GM20000 (cell line): ENCODE data around the gene BOC.

Source experiments
- DNase-seq: peaks from one replicate; pipeline ENCODE4 v3.0.0; 2012; ENCODE audit warnings: low spot score
- TF ChIP-seq, protein P1 (sequence below): IDR thresholded peaks from 2 replicates; pipeline ENCODE4 v1.5.1; 2012; ENCODE audit warnings: mild to moderate bottlenecking, control low read depth; ENCODE audit errors: extremely low read depth, missing control alignments

Gene BOC

GRCh38 chr3:113273604-113274378, 62.4 kb downstream of the BOC start:
- TF ChIP-seq, protein P1, sequence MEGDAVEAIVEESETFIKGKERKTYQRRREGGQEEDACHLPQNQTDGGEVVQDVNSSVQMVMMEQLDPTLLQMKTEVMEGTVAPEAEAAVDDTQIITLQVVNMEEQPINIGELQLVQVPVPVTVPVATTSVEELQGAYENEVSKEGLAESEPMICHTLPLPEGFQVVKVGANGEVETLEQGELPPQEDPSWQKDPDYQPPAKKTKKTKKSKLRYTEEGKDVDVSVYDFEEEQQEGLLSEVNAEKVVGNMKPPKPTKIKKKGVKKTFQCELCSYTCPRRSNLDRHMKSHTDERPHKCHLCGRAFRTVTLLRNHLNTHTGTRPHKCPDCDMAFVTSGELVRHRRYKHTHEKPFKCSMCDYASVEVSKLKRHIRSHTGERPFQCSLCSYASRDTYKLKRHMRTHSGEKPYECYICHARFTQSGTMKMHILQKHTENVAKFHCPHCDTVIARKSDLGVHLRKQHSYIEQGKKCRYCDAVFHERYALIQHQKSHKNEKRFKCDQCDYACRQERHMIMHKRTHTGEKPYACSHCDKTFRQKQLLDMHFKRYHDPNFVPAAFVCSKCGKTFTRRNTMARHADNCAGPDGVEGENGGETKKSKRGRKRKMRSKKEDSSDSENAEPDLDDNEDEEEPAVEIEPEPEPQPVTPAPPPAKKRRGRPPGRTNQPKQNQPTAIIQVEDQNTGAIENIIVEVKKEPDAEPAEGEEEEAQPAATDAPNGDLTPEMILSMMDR = no peak
- no peak for DNase-seq

DNA sequence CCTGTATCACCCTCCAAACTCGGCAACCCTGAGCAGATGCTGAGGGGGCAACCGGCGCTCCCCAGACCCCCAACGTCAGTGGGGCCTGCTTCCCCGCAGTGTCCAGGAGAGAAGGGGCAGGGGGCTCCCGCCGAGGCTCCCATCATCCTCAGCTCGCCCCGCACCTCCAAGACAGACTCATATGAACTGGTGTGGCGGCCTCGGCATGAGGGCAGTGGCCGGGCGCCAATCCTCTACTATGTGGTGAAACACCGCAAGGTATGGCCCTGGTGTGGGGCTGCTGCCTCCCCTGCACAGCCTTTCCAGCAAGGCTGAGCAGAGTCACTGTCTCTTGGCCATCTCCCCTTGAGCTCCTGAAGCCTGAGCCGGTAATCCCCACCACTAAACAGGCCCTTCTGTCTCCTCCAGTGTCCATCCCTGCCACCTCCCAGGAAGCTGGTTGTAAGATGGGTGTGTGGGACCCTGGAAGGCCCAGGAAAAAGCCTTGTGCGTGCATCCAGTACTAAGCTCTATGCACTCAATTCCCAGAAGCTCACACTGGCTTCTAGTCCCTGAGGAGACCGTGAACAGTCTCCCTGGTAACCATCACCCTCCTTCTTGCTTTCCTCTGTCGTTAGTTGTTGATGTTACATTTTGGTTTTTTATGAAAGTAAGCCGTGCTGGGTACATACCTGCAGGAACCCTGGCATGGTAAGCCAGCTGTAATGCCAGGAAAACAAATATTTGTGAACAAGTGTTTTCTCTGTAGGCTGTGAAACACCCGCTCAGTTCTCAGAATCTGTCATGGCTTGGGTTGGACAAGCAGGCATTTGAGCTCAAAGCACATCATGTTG, 63.3 kb downstream of the BOC start:
- DNase-seq = no peak
- TF ChIP-seq, protein P1 = no peak

DNA sequence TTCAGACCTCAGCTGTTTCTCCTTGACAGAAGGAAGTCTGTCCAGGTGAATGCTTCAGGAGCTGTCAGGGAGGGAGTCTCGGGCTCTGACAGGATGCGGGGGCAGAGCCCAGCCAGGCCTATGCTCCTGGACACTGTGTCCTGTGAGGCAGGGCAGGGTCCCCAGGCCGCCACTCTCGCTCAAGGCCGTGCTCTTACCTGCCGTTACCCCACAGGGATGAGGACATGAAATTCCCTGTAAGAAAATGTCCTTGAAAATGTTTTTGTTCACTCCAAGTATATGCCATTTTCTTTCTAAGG, 63.9 kb downstream of the BOC start:
- TF ChIP-seq, protein P1 = no peak

DNA sequence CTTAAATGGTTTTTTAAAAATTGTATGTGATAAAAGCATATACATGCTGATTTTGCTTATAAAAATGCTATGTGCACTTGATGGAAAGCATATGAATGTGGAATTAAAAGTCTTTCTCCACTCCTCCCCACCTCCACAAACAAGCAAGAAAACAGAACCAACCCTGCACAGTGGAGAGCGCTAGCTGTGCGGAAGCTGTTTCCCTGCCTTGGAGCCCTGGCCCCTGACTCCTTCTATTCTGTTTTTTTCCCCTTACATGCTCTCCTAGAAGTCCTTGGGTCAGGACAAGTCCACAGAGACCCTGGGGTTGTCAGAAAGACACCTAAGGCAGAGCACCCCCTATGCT, 64.2 kb downstream of the BOC start:
- DNase-seq = no peak
- TF ChIP-seq, protein P1 = no peak

More for the DNA sequence above, 63.9 kb downstream of the BOC start:
- DNase-seq = no peak

DNA sequence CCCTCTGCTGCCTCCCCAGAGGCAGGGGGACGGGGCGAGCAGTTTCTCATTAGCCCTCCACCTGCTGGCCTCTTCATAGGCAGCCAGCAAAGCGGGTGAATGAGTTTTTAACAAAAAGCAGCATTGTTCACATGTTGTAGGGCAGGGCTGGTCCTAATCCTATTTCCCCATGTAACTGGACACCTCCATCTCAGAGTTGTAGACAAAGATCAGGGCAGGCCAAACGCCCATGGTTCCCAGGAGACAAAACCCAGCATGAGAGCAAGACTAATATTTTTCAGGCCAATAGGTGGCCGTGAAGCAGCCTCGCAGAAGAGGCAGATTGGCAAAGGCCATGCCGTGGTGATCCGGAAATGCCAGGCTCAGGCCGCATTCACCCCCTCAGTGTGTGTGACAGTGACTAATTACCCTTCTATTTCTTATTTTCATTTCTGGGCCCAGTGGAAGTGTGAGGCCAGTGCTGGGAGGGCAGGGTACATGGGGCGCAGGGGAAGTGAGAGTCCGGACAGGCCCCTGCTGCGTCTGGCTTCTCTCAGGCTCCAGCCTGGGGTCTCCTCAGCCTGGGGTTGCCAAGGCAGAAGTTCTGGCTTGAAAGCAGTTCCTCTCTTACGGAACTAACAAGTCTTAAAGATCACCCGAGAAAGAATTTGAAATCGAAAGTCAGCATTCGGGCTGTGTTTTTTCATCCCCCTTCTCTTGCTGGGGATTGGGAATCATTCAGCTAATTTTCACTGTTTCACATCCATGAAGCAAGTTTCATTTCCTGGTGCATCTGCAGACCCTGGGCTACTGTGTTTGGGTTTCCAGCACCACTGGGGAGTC, 64.8 kb downstream of the BOC start:
- TF ChIP-seq, protein P1 = no peak
- DNase-seq = peak; percentile 65

- no peak for DNase-seq
- TF ChIP-seq, protein P1 = no peak
Observed at GRCh38 chr3:113276751-113277080, 65.4 kb downstream of the BOC start.

DNA sequence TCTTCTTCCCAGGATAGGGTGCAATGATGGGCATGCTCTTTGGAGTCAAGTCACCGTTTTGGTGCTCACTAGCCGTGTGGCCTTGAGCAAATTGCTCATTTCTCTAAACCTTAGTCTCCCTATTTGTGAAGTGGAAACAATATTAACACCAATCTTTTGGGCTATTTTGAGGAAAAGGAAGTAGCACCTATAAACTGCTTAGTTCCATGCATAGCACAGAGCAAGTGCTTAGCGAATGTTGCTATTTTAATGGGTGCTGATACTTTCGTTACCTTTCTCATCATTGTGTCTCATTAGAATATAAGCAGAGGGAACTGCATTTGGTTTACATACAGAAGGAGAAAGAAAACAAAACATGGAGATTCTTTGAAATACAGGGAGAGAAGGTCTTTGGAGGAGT, 66.1 kb downstream of the BOC start:
- DNase-seq = peak; percentile 53
- TF ChIP-seq, protein P1 = no peak
